ENCODE measurements around the gene MAT2A.

Gene MAT2A

GRCh38 chr2:85537600-85538506, 1.1 kb upstream of the MAT2A start:
- no peaks in the 10 kb centered on the region for H3K27me3 ChIP-seq
- TF ChIP-seq CTCF (IDR thresholded peaks at IDR 0.05; ENCODE audit: low read depth, low read length), result no peak
- peak; percentile 70 for DNase-seq
- H3K4me3 ChIP-seq (ENCODE audit: low read depth, low read length), result peak overlapping the region; percentile 91
- H3K4me1 ChIP-seq, result peaks cover 3% of the 10 kb centered on the region; the same call in 1 of the 2 replicates
- no peaks in the 10 kb centered on the region for H3K9me3 ChIP-seq
- peaks cover 38% of the 10 kb centered on the region for H3K36me3 ChIP-seq

- no peaks in the 10 kb centered on the region for H3K27me3 ChIP-seq
- peaks cover 55% of the 10 kb centered on the region for H3K36me3 ChIP-seq
- H3K9me3 ChIP-seq, result no peaks in the 10 kb centered on the region
- peaks cover 3% of the 10 kb centered on the region; the same call in 1 of the 2 replicates for H3K4me1 ChIP-seq
- peak; percentile 59 for DNase-seq
- no peak for TF ChIP-seq CTCF (IDR thresholded peaks at IDR 0.05; ENCODE audit: low read depth, low read length)
- H3K4me3 ChIP-seq (ENCODE audit: low read depth, low read length), result peak overlapping the region; percentile 91
Measured at GRCh38 chr2:85539361-85540132, 579 bp downstream of the MAT2A start.

- Histone ChIP-seq H3K36me3 (peaks cover 62% of the 10 kb centered on the region), H3K9me3 (no peaks in the 10 kb centered on the region), H3K4me3 (ENCODE audit: low read depth, low read length) (peak overlapping the region; percentile 91), H3K27me3 (no peaks in the 10 kb centered on the region), H3K4me1 (peaks cover 3% of the 10 kb centered on the region; the same call in 1 of the 2 replicates)
- TF ChIP-seq CTCF (IDR thresholded peaks at IDR 0.05; ENCODE audit: low read depth, low read length), result no peak
- DNase-seq, result no peak
Measured at GRCh38 chr2:85540133-85540648, 1.2 kb downstream of the MAT2A start.

- H3K36me3 ChIP-seq, result peaks cover 69% of the 10 kb centered on the region
- no peak for TF ChIP-seq CTCF (IDR thresholded peaks at IDR 0.05; ENCODE audit: low read depth, low read length)
- H3K4me1 ChIP-seq, result peaks cover 2% of the 10 kb centered on the region; the same call in 1 of the 2 replicates
- peak overlapping the region; percentile 91 for H3K4me3 ChIP-seq (ENCODE audit: low read depth, low read length)
- H3K9me3 ChIP-seq, result no peaks in the 10 kb centered on the region
- DNase-seq, result no peak
- no peaks in the 10 kb centered on the region for H3K27me3 ChIP-seq
Measured at GRCh38 chr2:85541262-85541661, 2.3 kb downstream of the MAT2A start.

GRCh38 chr2:85541753-85542457, 2.9 kb downstream of the MAT2A start:
- no peak for TF ChIP-seq CTCF (IDR thresholded peaks at IDR 0.05; ENCODE audit: low read depth, low read length)
- peak overlapping the region; percentile 91 for H3K4me3 ChIP-seq (ENCODE audit: low read depth, low read length)
- H3K36me3 ChIP-seq, result peaks cover 69% of the 10 kb centered on the region
- DNase-seq, result no peak
- no peaks in the 10 kb centered on the region for H3K9me3 ChIP-seq
- no peaks in the 10 kb centered on the region for H3K4me1 ChIP-seq
- H3K27me3 ChIP-seq, result peaks cover 3% of the 10 kb centered on the region; the same call in 1 of the 2 replicates
